NCI-H446 (cell line): ENCODE data around the gene NEMP1.
"Not testable (repeated sequence)": the region's sequence is repeated elsewhere in the genome, so short reads cannot be mapped to it uniquely, and the experiment has no call there.

Source experiments
- DNase-seq, 2 experiments: peaks; one replicate each; lab custom pipeline; 2025; lab: John Stamatoyannopoulos, UW

Gene NEMP1

GRCh38 chr12:57029457-57029856 is 49.1 kb downstream of the NEMP1 start:
- no peak for DNase-seq

GRCh38 chr12:57027805-57028153 is 50.8 kb downstream of the NEMP1 start:
- no peak for DNase-seq

- no peak for DNase-seq
Measured at GRCh38 chr12:57027011-57027804, 51.4 kb downstream of the NEMP1 start.

- DNase-seq, result no peak
Measured at GRCh38 chr12:57025196-57025595, 53.4 kb downstream of the NEMP1 start.

- DNase-seq, result not testable (repeated sequence)
Measured at GRCh38 chr12:57022324-57022723, 56.3 kb downstream of the NEMP1 start.

GRCh38 chr12:57019983-57020719 is 58.4 kb downstream of the NEMP1 start:
- DNase-seq, result no peak

GRCh38 chr12:57018906-57019305 is 59.7 kb downstream of the NEMP1 start:
- DNase-seq, result no peak

GRCh38 chr12:57018353-57018752 is 60.2 kb downstream of the NEMP1 start:
- not testable (repeated sequence) for DNase-seq

- DNase-seq, result no peak
Measured at GRCh38 chr12:57016348-57016747, 62.2 kb downstream of the NEMP1 start, which contains the start of gene TAC3. TSS of gene TAC3 (minus strand) at chr12:57016529. CDS start at chr12:57015797, 732 bp downstream.

GRCh38 chr12:57012600-57013465 is 65.8 kb downstream of the NEMP1 start:
- no peak for DNase-seq

GRCh38 chr12:57011438-57012424 is 66.9 kb downstream of the NEMP1 start:
- DNase-seq, result no peak

- DNase-seq, result no peak
Measured at GRCh38 chr12:57010627-57011247, 67.9 kb downstream of the NEMP1 start.

GRCh38 chr12:57009949-57010626 is 68.5 kb downstream of the NEMP1 start:
- DNase-seq, result no peak

- peak; percentile 33 to 69 for DNase-seq
Measured at GRCh38 chr12:57008178-57008577, 70.4 kb downstream of the NEMP1 start.

- DNase-seq, result no peak
Measured at GRCh38 chr12:57006809-57007475, 71.6 kb downstream of the NEMP1 start.

GRCh38 chr12:57005980-57006808 is 72.4 kb downstream of the NEMP1 start, which contains the start of gene ZBTB39:
TSS of gene ZBTB39 (minus strand) at chr12:57006546. CDS start at chr12:57004917, 1,629 bp downstream.
- DNase-seq, result peak; percentile 28 to 64
